HG02798 (cell line): ENCODE measurements around the gene ZNF43.
"Not testable (repeated sequence)": the region's sequence is repeated elsewhere in the genome, so short reads cannot be mapped to it uniquely, and the experiment has no call there.

Source experiments
- ATAC-seq: cut with Tn5 transposase; IDR thresholded peaks from one replicate; pipeline ENCODE4 v1.9.1; 2021; ENCODE audit warnings: mild to moderate bottlenecking; ENCODE audit not compliant: unreplicated experiment, poor library complexity

The ZNF43 gene

GRCh38 chr19:21812448-21812847 lies 23.5 kb downstream of the ZNF43 start:
- ATAC-seq, result no peak

- not testable (repeated sequence) for ATAC-seq
These were observed 27.5 kb downstream of the ZNF43 start for GRCh38 chr19:21808400-21809000.

GRCh38 chr19:21789466-21790085 lies 46.4 kb downstream of the ZNF43 start:
- no peak for ATAC-seq

- no peak for ATAC-seq
These were observed 49.0 kb downstream of the ZNF43 start for GRCh38 chr19:21786936-21787335.

GRCh38 chr19:21775792-21776191 lies 60.2 kb downstream of the ZNF43 start:
- not testable (repeated sequence) for ATAC-seq

- peak; percentile 97 for ATAC-seq
These were observed 68.7 kb downstream of the ZNF43 start, which contains the start of gene ZNF100 for GRCh38 chr19:21767065-21767800. ZNF100 (minus strand) TSS chr19:21767579; CDS start chr19:21767429, 150 bp downstream.

- ATAC-seq, result not testable (repeated sequence)
These were observed 69.3 kb downstream of the ZNF43 start for GRCh38 chr19:21766705-21767064.

GRCh38 chr19:21765151-21765550 lies 70.8 kb downstream of the ZNF43 start:
- ATAC-seq, result no peak

GRCh38 chr19:21761547-21761946 lies 74.4 kb downstream of the ZNF43 start:
- not testable (repeated sequence) for ATAC-seq

GRCh38 chr19:21758296-21758695 lies 77.7 kb downstream of the ZNF43 start:
- no peak for ATAC-seq

- not testable (repeated sequence) for ATAC-seq
These were observed 80.4 kb downstream of the ZNF43 start for GRCh38 chr19:21755555-21755954.
